DOHH2 (cell line): ENCODE results near the gene SUMO1.

Source experiments
- H3F3A ChIP-seq: fragments of 200-600 bp; sonication (generic), shearing (Covaris generic); 2 replicates; pipeline ENCODE4 v1.6.0; 2016; ENCODE audit warnings: antibody characterized with exemption, mild to moderate bottlenecking; ENCODE audit not compliant: control insufficient read depth, insufficient read depth
- H3K27ac ChIP-seq: fragments of 200-600 bp; sonication (generic); 2 replicates; pipeline ENCODE4 v1.5.1; 2014; ENCODE audit warnings: low read depth, mild to moderate bottlenecking, low read length, moderate library complexity
- H3K27me3 ChIP-seq: fragments of 200-600 bp; sonication (generic); 2 replicates; pipeline ENCODE4 v1.6.1; 2014; ENCODE audit warnings: mild to moderate bottlenecking, low read length, mixed read lengths; ENCODE audit not compliant: control insufficient read depth
- H3K36me3 ChIP-seq: fragments of 200-600 bp; sonication (generic); 2 replicates; pipeline ENCODE4 v1.6.1; 2014; ENCODE audit warnings: mild to moderate bottlenecking, low read length, moderate library complexity, mixed read lengths; ENCODE audit not compliant: control insufficient read depth
- H3K4me1 ChIP-seq: fragments of 200-600 bp; sonication (generic); 2 replicates; pipeline ENCODE4 v1.6.1; 2014; ENCODE audit warnings: mild to moderate bottlenecking, low read length, mixed read lengths; ENCODE audit not compliant: control insufficient read depth
- H3K4me2 ChIP-seq: fragments of 200-600 bp; sonication (generic); 2 replicates; pipeline ENCODE4 v1.6.0; 2014; ENCODE audit warnings: mild to moderate bottlenecking, low read length, moderate library complexity
- H3K4me3 ChIP-seq: fragments of 200-600 bp; sonication (generic); 2 replicates; pipeline ENCODE4 v1.5.1; 2014; ENCODE audit warnings: mild to moderate bottlenecking, low read length, mixed read lengths
- H3K79me2 ChIP-seq: fragments of 200-600 bp; sonication (generic); 2 replicates; pipeline ENCODE4 v1.6.1; 2014; ENCODE audit warnings: mild to moderate bottlenecking, low read length, mixed read lengths; ENCODE audit not compliant: control insufficient read depth
- H3K9me2 ChIP-seq: fragments of 200-600 bp; sonication (generic); replicated peaks from 2 replicates; pipeline ENCODE4 v1.6.1; 2014; ENCODE audit warnings: mild to moderate bottlenecking, low read length, mixed read lengths; ENCODE audit not compliant: control insufficient read depth
- H3K9me3 ChIP-seq: fragments of 200-600 bp; sonication (generic); 2 replicates; pipeline ENCODE4 v1.6.1; 2014; ENCODE audit warnings: antibody characterized with exemption, low read length, mixed read lengths; ENCODE audit not compliant: control insufficient read depth, insufficient read depth
- H4K20me1 ChIP-seq: fragments of 200-600 bp; sonication (generic); 2 replicates; pipeline ENCODE4 v1.6.0; 2014; ENCODE audit warnings: low read depth, mild to moderate bottlenecking, antibody characterized with exemption, low read length, moderate library complexity; ENCODE audit not compliant: control insufficient read depth, insufficient read depth
- EZH2phosphoT487 ChIP-seq: fragments of 200-600 bp; sonication (generic); IDR thresholded peaks from 2 replicates; pipeline ENCODE4 v1.6.1; 2017; ENCODE audit warnings: borderline replicate concordance, mild to moderate bottlenecking, antibody characterized with exemption, low read length, moderate library complexity, mixed read lengths
- TF ChIP-seq, protein P1 (sequence below): fragments of 200-600 bp; sonication (generic); IDR thresholded peaks from one replicate; pipeline ENCODE4 v1.5.1; 2014; ENCODE audit warnings: antibody characterized with exemption, mild to moderate bottlenecking, low read depth, low read length; ENCODE audit not compliant: poor library complexity, severe bottlenecking

The SUMO1 gene

GRCh38 chr2:202184557-202184956, 53.8 kb downstream of the SUMO1 start:
- Histone ChIP-seq H3K27me3 (peaks cover 22% of the 10 kb centered on the region), H3K9me2 (no peaks in the 10 kb centered on the region)

DNA sequence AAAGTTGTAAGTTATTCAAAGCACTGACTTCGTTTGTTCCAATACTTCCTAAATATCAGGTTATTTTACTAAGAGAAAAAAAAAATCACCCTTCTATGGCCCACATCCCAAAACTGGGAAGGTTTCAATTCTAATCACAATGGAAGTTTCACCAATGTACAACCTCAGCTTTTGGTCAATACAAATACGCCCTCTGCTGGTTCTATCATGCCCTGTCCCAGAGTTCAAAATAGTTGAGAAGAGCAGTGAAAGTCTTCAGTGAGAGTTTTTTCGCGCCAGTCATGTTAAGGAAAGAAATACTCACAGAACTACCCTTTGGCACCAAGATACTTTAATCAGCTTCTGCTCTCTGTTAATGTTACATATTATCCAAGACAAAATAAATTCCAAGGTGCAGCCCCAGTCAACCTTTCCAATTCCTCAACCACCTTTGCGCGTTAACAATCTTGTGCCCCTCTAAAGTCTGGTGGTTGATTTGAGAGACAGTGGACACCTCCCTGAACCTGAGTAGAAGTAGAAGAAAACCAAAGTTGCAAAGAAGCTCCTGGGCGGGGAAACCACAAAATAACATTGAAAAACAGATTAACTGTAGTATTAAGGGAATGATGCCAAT, 59.9 kb downstream of the SUMO1 start:
- TF ChIP-seq, protein P1, sequence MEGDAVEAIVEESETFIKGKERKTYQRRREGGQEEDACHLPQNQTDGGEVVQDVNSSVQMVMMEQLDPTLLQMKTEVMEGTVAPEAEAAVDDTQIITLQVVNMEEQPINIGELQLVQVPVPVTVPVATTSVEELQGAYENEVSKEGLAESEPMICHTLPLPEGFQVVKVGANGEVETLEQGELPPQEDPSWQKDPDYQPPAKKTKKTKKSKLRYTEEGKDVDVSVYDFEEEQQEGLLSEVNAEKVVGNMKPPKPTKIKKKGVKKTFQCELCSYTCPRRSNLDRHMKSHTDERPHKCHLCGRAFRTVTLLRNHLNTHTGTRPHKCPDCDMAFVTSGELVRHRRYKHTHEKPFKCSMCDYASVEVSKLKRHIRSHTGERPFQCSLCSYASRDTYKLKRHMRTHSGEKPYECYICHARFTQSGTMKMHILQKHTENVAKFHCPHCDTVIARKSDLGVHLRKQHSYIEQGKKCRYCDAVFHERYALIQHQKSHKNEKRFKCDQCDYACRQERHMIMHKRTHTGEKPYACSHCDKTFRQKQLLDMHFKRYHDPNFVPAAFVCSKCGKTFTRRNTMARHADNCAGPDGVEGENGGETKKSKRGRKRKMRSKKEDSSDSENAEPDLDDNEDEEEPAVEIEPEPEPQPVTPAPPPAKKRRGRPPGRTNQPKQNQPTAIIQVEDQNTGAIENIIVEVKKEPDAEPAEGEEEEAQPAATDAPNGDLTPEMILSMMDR = peak; percentile 90
- no peak for TF ChIP-seq EZH2phosphoT487
- Histone ChIP-seq H3K79me2 (no peaks in the 10 kb centered on the region), H3K4me1 (no peaks in the 10 kb centered on the region), H3K9me2 (no peaks in the 10 kb centered on the region), H3K36me3 (no peaks in the 10 kb centered on the region), H3K4me3 (no peak overlapping the region), H3K4me2 (no peak overlapping the region), H3K27me3 (no peaks in the 10 kb centered on the region), H4K20me1 (no peaks in the 10 kb centered on the region), H3K9me3 (no peaks in the 10 kb centered on the region), H3K27ac (no peak overlapping the region), H3F3A (no peaks in the 10 kb centered on the region)

More at GRCh38 chr2:202184557-202184956, 53.8 kb downstream of the SUMO1 start:
- Histone ChIP-seq H3K4me2 (no peak overlapping the region), H4K20me1 (no peaks in the 10 kb centered on the region), H3K79me2 (no peaks in the 10 kb centered on the region), H3K4me3 (no peak overlapping the region), H3K27ac (no peak overlapping the region), H3K36me3 (no peaks in the 10 kb centered on the region), H3K9me3 (no peaks in the 10 kb centered on the region), H3K4me1 (no peaks in the 10 kb centered on the region), H3F3A (no peaks in the 10 kb centered on the region)
- no peak for TF ChIP-seq EZH2phosphoT487
- TF ChIP-seq, protein P1 = no peak

DNA sequence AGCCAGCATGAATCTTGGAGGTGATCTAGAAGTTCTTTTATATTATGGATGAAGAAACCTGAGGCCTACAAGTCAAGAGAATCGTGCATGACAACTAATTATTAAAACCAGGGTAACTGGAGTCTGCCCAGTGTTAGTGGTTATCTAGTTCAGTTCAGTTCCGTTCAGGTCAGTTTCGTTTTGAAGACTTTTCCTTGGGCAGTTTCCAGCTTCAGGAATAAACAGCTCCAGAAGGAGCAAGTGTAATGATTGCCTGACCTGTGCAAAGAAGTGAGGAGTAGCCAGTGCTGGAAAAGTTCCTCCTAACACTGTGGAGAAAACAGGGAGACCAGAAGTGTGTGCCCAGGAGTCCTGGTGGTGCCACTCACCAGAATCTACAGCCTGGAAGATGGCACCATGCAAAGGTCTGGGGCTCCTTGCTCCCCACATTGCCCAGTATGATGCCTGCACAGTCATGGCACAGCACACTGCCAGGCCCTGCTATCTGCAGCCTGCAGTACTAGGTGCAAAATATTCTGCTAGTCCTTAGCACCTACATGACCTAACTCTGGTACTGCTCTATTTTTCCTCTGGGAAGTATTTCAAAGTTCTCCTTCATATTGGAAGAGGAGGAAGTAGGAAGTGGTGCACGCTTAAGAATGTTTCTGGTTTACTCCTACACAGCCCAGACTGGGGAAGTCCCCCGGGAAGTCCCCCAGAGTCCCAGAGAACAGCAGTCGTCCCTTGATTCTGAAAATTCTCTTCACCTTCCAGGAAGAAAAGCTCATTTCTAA, 65.8 kb downstream of the SUMO1 start:
- Histone ChIP-seq H3K27me3 (peaks cover 20% of the 10 kb centered on the region), H3K27ac (no peak overlapping the region), H3K9me3 (no peaks in the 10 kb centered on the region), H3K4me2 (no peak overlapping the region), H3K36me3 (no peaks in the 10 kb centered on the region), H3K79me2 (no peaks in the 10 kb centered on the region), H4K20me1 (no peaks in the 10 kb centered on the region), H3K4me3 (no peak overlapping the region), H3K9me2 (no peaks in the 10 kb centered on the region), H3F3A (no peaks in the 10 kb centered on the region), H3K4me1 (no peaks in the 10 kb centered on the region)
- no peak for TF ChIP-seq EZH2phosphoT487
- TF ChIP-seq, protein P1 = no peak
